ENCODE results near the gene OTOF. TPM values are rescaled to one million over a fixed set of nuclear protein-coding genes. Genes with fewer than 3 reads are reported as not detected.

OTOF gene
- total and polyA plus RNA-seq, 2 of the 13 experiments (the other 11 are each of a cell fraction or from before 2014, with no cell fraction given): 0.04 TPM; not detected in 1

DNA sequence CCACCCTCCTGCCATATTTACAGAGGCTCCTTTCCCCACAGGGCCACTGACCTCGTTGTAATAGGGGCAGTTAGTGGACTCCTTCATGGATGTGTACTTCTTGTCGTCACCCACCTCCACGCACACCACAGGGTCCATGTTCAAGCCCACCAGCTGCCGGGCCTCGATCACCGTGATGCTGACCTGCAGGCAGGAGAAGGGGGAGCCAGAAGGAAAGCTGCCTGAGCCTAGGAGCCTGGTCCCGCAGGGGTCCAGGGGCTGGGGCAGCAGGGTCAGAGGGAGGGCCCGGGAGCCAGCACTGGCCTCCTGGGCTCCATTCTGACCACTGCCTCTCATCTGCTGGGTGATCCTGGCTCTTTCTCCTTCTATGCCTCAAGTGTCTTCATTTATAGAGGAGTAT is 17.0 kb upstream of the OTOF start (continued):
- TF ChIP-seq, protein P1, sequence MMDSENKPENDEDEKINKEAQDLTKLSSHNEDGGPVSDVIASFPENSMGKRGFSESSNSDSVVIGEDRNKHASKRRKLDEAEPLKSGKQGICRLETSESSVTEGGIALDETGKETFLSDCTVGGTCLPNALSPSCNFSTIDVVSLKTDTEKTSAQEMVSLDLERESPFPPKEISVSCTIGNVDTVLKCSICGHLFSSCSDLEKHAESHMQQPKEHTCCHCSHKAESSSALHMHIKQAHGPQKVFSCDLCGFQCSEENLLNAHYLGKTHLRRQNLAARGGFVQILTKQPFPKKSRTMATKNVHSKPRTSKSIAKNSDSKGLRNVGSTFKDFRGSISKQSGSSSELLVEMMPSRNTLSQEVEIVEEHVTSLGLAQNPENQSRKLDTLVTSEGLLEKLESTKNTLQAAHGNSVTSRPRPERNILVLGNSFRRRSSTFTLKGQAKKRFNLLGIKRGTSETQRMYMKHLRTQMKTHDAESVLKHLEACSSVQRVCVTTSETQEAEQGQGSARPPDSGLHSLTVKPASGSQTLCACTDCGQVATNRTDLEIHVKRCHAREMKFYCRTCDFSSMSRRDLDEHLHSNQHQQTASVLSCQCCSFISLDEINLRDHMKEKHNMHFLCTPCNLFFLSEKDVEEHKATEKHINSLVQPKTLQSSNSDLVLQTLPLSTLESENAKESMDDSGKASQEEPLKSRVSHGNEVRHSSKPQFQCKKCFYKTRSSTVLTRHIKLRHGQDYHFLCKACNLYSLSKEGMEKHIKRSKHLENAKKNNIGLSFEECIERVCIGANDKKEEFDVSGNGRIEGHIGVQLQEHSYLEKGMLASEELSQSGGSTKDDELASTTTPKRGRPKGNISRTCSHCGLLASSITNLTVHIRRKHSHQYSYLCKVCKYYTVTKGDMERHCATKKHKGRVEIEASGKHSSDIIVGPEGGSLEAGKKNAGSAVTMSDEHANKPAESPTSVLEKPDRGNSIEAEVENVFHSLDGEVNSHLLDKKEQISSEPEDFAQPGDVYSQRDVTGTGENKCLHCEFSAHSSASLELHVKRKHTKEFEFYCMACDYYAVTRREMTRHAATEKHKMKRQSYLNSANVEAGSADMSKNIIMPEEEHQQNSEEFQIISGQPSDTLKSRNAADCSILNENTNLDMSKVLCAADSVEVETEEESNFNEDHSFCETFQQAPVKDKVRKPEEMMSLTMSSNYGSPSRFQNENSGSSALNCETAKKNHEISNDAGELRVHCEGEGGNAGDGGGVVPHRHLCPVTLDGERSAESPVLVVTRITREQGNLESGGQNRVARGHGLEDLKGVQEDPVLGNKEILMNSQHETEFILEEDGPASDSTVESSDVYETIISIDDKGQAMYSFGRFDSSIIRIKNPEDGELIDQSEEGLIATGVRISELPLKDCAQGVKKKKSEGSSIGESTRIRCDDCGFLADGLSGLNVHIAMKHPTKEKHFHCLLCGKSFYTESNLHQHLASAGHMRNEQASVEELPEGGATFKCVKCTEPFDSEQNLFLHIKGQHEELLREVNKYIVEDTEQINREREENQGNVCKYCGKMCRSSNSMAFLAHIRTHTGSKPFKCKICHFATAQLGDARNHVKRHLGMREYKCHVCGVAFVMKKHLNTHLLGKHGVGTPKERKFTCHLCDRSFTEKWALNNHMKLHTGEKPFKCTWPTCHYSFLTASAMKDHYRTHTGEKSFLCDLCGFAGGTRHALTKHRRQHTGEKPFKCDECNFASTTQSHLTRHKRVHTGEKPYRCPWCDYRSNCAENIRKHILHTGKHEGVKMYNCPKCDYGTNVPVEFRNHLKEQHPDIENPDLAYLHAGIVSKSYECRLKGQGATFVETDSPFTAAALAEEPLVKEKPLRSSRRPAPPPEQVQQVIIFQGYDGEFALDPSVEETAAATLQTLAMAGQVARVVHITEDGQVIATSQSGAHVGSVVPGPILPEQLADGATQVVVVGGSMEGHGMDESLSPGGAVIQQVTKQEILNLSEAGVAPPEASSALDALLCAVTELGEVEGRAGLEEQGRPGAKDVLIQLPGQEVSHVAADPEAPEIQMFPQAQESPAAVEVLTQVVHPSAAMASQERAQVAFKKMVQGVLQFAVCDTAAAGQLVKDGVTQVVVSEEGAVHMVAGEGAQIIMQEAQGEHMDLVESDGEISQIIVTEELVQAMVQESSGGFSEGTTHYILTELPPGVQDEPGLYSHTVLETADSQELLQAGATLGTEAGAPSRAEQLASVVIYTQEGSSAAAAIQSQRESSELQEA (CRISPR knock-in tag; IDR thresholded peaks at IDR 0.05; ENCODE audit: not compliant biosample characterization): no peak
- TF ChIP-seq, protein P2, sequence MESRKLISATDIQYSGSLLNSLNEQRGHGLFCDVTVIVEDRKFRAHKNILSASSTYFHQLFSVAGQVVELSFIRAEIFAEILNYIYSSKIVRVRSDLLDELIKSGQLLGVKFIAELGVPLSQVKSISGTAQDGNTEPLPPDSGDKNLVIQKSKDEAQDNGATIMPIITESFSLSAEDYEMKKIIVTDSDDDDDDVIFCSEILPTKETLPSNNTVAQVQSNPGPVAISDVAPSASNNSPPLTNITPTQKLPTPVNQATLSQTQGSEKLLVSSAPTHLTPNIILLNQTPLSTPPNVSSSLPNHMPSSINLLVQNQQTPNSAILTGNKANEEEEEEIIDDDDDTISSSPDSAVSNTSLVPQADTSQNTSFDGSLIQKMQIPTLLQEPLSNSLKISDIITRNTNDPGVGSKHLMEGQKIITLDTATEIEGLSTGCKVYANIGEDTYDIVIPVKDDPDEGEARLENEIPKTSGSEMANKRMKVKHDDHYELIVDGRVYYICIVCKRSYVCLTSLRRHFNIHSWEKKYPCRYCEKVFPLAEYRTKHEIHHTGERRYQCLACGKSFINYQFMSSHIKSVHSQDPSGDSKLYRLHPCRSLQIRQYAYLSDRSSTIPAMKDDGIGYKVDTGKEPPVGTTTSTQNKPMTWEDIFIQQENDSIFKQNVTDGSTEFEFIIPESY (CRISPR knock-in tag; IDR thresholded peaks at IDR 0.05): no peak
- TF ChIP-seq, protein P3, sequence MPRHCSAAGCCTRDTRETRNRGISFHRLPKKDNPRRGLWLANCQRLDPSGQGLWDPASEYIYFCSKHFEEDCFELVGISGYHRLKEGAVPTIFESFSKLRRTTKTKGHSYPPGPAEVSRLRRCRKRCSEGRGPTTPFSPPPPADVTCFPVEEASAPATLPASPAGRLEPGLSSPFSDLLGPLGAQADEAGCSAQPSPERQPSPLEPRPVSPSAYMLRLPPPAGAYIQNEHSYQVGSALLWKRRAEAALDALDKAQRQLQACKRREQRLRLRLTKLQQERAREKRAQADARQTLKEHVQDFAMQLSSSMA (CRISPR knock-in tag; IDR thresholded peaks at IDR 0.05): no peak
- TF ChIP-seq ZBTB7A (CRISPR knock-in tag; IDR thresholded peaks at IDR 0.05) (no peak), SMC3 (IDR thresholded peaks at IDR 0.05; ENCODE audit: low read length) (no peak), TARDBP (CRISPR knock-in tag; IDR thresholded peaks at IDR 0.05) (no peak)

Data from HepG2 (cell line).